ENCODE data around the gene MRPL44. TPM values are rescaled to one million over a fixed set of nuclear protein-coding genes. Genes with fewer than 3 reads are reported as not detected.
"Not testable (repeated sequence)": the region's sequence is repeated elsewhere in the genome, so short reads cannot be mapped to it uniquely, and the experiment has no call there.

The MRPL44 gene
- polyA plus RNA-seq, 6 donors from 2014 or later, result 34.4 to 52.3 (median 38.6) TPM

GRCh38 chr2:223928113-223929006 is 28.9 kb upstream of the MRPL44 start:
- no peaks in the 10 kb centered on the region for H3K27me3 Mint-ChIP-seq
- peaks cover 6 to 11% of the 10 kb centered on the region in 2 donors for H3K36me3 Mint-ChIP-seq
- H3K4me3 Mint-ChIP-seq, result no peak overlapping the region
- H3K9me3 Mint-ChIP-seq, result peaks cover 0 to 17% (median 0%) of the 10 kb centered on the region in 7 donors
- no peak for ATAC-seq (ENCODE audit: low read depth in 2 of 2)
- peaks cover 12 to 57% (median 18%) of the 10 kb centered on the region in 3 donors for H3K4me1 Mint-ChIP-seq
- DNase-seq, result no peak
- H3K27ac Mint-ChIP-seq, result peak overlapping the region in 1 of 6 donors; percentile 41

DNA sequence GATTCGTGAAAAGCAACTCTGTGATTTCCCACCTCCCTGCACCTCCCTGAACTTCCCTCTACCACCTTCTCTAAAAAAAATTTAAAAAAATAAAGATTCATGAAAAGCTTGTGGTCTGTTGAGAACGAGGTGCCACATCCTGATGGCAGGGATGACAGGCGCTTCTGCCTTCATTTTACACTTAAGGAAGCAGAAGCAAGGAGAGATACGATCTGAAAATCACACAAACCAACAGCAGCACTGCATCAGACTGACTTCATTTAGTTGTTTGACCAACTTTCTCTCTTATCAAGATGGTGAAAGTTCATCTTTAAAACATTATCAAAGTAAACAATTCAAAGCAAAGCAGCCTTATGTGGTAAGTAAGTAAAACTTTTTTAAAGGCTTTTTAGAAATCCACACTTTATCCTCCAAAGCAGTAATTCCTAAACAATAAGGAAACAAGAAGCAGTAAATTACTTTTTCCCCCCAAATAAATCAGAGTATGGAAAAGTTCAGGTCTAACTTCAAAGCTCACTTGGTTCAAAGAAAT is 27.6 kb upstream of the MRPL44 start:
- H3K4me1 Mint-ChIP-seq, result peaks cover 13 to 58% (median 25%) of the 10 kb centered on the region in 3 donors
- peak overlapping the region in 3 of 8 donors; percentile 15 to 40 (median 25) for H3K4me3 Mint-ChIP-seq
- DNase-seq, result no peak
- peaks cover 6 to 11% of the 10 kb centered on the region in 2 donors for H3K36me3 Mint-ChIP-seq
- H3K9me3 Mint-ChIP-seq, result peaks cover 0 to 17% (median 0%) of the 10 kb centered on the region in 7 donors
- H3K27ac Mint-ChIP-seq, result peak overlapping the region in 4 of 6 donors; percentile 31 to 72 (median 48)
- no peaks in the 10 kb centered on the region for H3K27me3 Mint-ChIP-seq
- peak in 1 of 2 donors; percentile 23 for ATAC-seq (ENCODE audit: low read depth in 2 of 2)

DNA sequence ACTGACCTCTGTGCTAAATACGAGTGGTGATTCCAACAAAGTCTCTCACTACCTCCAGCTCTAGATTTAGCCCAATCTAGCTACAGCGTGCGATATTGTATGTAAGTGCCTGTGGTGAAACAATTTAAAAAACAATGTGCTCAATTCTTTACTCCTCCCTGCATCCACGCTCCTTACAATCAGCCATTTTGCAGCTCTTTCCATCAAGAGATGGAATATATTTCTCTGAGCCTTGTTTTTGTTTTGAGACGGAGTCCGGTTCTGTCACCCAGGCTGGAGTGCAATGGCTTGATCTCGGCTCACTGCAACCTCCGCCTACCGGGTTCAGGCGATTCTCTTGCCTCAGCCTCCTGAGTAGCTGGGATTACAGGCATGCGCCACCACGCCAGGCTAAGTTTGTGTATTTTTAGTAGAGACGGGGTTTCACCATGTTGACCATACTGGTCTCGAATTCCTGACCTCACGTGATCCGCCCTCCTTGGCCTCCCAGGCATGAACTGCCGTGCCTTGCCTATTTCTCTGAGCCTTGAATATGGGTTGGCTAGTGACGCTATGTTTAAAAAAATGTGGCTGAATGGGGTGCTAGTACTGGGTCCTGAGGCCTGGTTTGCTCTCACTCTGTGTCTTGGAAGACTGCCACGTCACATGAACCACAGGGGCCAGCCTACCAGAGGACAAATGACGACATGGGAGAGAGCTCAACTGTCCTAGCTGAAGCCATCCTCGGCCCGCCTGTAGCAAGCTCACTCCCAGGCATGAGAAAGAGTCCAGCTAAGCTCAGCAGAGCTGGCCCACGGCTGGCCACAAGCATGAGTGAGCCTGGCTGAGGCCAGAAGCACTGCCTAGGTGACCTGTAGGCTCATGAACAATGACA is 26.9 kb upstream of the MRPL44 start:
- H3K4me1 Mint-ChIP-seq, result peaks cover 16 to 60% (median 29%) of the 10 kb centered on the region in 3 donors
- H3K27me3 Mint-ChIP-seq, result no peaks in the 10 kb centered on the region
- peaks cover 6 to 11% of the 10 kb centered on the region in 2 donors for H3K36me3 Mint-ChIP-seq
- ATAC-seq (ENCODE audit: low read depth in 2 of 2) (no peak), DNase-seq (no peak)
- peak overlapping the region in 3 of 6 donors; percentile 60 to 72 (median 63) for H3K27ac Mint-ChIP-seq
- H3K4me3 Mint-ChIP-seq, result peak overlapping the region in 1 of 8 donors; percentile 35
- peaks cover 0 to 17% (median 0%) of the 10 kb centered on the region in 7 donors for H3K9me3 Mint-ChIP-seq

GRCh38 chr2:223932816-223933800 is 24.2 kb upstream of the MRPL44 start:
- Mint-ChIP-seq H3K4me1 (peaks cover 11 to 50% (median 33%) of the 10 kb centered on the region in 3 donors), H3K27me3 (no peaks in the 10 kb centered on the region), H3K36me3 (peaks cover under 1 to 5% of the 10 kb centered on the region in 2 donors), H3K9me3 (peaks cover 0 to under 1% (median 0%) of the 10 kb centered on the region in 7 donors), H3K27ac (peak overlapping the region in 4 of 6 donors; percentile 20 to 62 (median 51)), H3K4me3 (no peak overlapping the region)
- DNase-seq, result no peak
- no peak for ATAC-seq (ENCODE audit: low read depth in 2 of 2)

- ATAC-seq (ENCODE audit: low read depth in 2 of 2) (no peak), DNase-seq (no peak)
- Mint-ChIP-seq H3K4me1 (peaks cover 16 to 49% (median 42%) of the 10 kb centered on the region in 3 donors), H3K36me3 (peaks cover 0 to 6% of the 10 kb centered on the region in 2 donors), H3K27ac (no peak overlapping the region), H3K4me3 (no peak overlapping the region), H3K9me3 (peaks cover 0 to 8% (median 6%) of the 10 kb centered on the region in 7 donors), H3K27me3 (no peaks in the 10 kb centered on the region)
These were observed 22.4 kb upstream of the MRPL44 start for GRCh38 chr2:223934870-223935269.

GRCh38 chr2:223935459-223936125 is 21.7 kb upstream of the MRPL44 start:
- peaks cover 0 to 9% (median 7%) of the 10 kb centered on the region in 7 donors for H3K9me3 Mint-ChIP-seq
- DNase-seq, result no peak
- H3K27ac Mint-ChIP-seq, result peak overlapping the region in 3 of 6 donors; percentile 36 to 68 (median 57)
- no peaks in the 10 kb centered on the region for H3K27me3 Mint-ChIP-seq
- peaks cover 0 to 6% of the 10 kb centered on the region in 2 donors for H3K36me3 Mint-ChIP-seq
- no peak for ATAC-seq (ENCODE audit: low read depth in 2 of 2)
- no peak overlapping the region for H3K4me3 Mint-ChIP-seq
- H3K4me1 Mint-ChIP-seq, result peaks cover 16 to 45% (median 36%) of the 10 kb centered on the region in 3 donors

DNA sequence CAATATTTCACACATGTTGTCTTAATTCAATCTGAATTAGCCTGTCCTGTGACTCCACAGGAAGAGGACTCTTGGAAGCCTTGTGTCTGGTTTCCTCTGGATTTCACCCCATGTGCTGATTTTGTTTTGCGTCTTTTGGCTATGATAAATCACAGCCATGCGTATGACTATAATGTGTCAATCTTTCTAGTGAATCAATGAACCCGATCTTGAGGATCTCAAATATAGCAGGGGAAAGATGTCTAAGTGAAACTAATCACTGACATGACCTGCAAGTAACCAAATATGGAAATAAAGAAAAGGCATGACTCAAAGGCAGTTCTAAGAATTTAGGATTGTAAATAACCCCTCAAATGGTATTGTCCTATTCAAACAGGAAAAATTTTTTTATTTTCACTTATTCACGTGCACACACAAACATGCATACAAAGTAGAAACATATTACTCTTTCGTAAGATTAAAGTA is 20.4 kb upstream of the MRPL44 start:
- Mint-ChIP-seq H3K27ac (no peak overlapping the region), H3K4me3 (no peak overlapping the region), H3K4me1 (peaks cover 21 to 44% (median 42%) of the 10 kb centered on the region in 3 donors), H3K27me3 (no peaks in the 10 kb centered on the region), H3K9me3 (peaks cover 0 to 9% (median 8%) of the 10 kb centered on the region in 7 donors), H3K36me3 (peaks cover 8 to 10% of the 10 kb centered on the region in 2 donors)
- ATAC-seq (ENCODE audit: low read depth in 2 of 2) (no peak), DNase-seq (no peak)

- H3K4me1 Mint-ChIP-seq, result peaks cover 21 to 46% (median 42%) of the 10 kb centered on the region in 3 donors
- ATAC-seq (ENCODE audit: low read depth in 2 of 2) (no peak), DNase-seq (no peak)
- H3K9me3 Mint-ChIP-seq, result peaks cover 0 to 9% (median 8%) of the 10 kb centered on the region in 7 donors
- no peaks in the 10 kb centered on the region for H3K27me3 Mint-ChIP-seq
- peaks cover 8 to 10% of the 10 kb centered on the region in 2 donors for H3K36me3 Mint-ChIP-seq
- H3K4me3 Mint-ChIP-seq, result no peak overlapping the region
- no peak overlapping the region for H3K27ac Mint-ChIP-seq
These were observed 19.7 kb upstream of the MRPL44 start for GRCh38 chr2:223937535-223937934.

DNA sequence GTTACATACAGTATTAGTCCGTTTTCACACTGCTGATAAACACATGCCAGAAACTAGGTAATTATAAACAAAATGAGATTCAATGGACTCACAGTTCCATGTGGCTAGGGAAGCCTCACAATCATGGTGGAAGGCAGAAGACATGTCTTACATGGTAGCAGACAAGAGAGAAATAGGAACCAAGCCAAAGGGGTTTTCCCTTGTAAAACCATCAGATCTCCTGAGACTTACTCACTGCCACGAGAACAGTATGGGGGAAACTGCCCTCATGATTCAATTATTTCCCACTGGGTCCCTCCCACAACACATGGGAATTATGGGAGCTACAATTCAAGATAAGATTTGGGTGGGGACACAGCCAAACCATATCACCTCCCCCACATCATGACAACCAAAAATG is 17.8 kb upstream of the MRPL44 start:
- not testable (repeated sequence) for H3K36me3 Mint-ChIP-seq, H3K9me3 Mint-ChIP-seq, H3K27me3 Mint-ChIP-seq
- Mint-ChIP-seq H3K4me3 (peak overlapping the region in 4 of 8 donors; percentile 5 to 77 (median 34)), H3K27ac (peak overlapping the region in 3 of 6 donors; percentile 61 to 91 (median 78)), H3K4me1 (peaks cover 30 to 56% (median 51%) of the 10 kb centered on the region in 3 donors)
- DNase-seq (peak; percentile 31), ATAC-seq (ENCODE audit: low read depth in 2 of 2) (peak; percentile 80 to 85)

DNA sequence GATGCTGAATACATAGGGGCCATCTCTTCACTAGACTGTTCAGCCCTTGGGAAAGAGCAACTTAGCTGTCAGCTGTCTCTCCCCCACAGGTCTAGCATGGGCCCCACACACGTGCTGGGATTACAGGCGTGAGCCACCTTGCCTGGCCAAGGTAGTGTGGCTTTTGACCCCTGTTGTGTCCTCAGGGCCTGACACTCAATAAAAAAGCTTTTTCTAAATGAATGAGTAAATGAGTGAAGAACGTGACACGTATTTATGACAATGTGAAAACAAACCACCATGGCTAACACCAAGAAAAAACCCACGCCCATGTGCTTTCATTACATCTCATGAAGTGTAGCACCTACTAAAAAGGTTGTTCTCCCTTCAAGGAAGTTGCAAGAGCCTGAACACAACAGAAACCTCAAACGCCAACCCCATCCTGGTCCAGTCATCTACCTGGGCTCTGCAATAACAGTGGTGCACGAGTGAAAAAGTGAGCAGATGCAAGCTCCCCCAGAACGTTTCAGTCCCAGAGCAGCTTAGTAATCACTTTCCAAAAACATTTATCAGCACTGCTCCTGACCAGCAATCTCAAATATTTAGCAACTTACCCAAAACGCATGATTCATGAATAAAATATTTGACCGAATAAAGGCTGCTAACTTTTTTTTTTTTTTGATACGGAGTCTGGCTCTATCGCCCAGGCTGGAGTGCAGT is 15.5 kb upstream of the MRPL44 start:
- DNase-seq (no peak), ATAC-seq (ENCODE audit: low read depth in 2 of 2) (no peak)
- Mint-ChIP-seq H3K4me3 (peak overlapping the region in 4 of 8 donors; percentile 26 to 81 (median 56)), H3K27ac (peak overlapping the region in 4 of 6 donors; percentile 66 to 82 (median 77)), H3K9me3 (peaks cover 0 to 9% (median 8%) of the 10 kb centered on the region in 7 donors), H3K27me3 (no peaks in the 10 kb centered on the region), H3K4me1 (peaks cover 30 to 58% (median 55%) of the 10 kb centered on the region in 3 donors), H3K36me3 (peaks cover 8 to 10% of the 10 kb centered on the region in 2 donors)

- peaks cover 0 to 9% (median 8%) of the 10 kb centered on the region in 7 donors for H3K9me3 Mint-ChIP-seq
- peaks cover 8 to 10% of the 10 kb centered on the region in 2 donors for H3K36me3 Mint-ChIP-seq
- no peak for DNase-seq
These were observed 14.1 kb upstream of the MRPL44 start for GRCh38 chr2:223943135-223943534.

More at GRCh38 chr2:223943135-223943534, 14.1 kb upstream of the MRPL44 start:
- no peak for ATAC-seq (ENCODE audit: low read depth in 2 of 2)
- peaks cover 38 to 53% (median 52%) of the 10 kb centered on the region in 3 donors for H3K4me1 Mint-ChIP-seq
- H3K27me3 Mint-ChIP-seq, result no peaks in the 10 kb centered on the region
- peak overlapping the region in 4 of 6 donors; percentile 43 to 93 (median 85) for H3K27ac Mint-ChIP-seq
- H3K4me3 Mint-ChIP-seq, result peak overlapping the region; percentile 7 to 98 (median 94)
